ENCODE results near the gene UBE2G1. TPM values are rescaled to one million over a fixed set of nuclear protein-coding genes. Genes with fewer than 3 reads are reported as not detected.

UBE2G1 gene
- total RNA-seq, 1 donor from 2014 or later: 88.0 TPM

DNA sequence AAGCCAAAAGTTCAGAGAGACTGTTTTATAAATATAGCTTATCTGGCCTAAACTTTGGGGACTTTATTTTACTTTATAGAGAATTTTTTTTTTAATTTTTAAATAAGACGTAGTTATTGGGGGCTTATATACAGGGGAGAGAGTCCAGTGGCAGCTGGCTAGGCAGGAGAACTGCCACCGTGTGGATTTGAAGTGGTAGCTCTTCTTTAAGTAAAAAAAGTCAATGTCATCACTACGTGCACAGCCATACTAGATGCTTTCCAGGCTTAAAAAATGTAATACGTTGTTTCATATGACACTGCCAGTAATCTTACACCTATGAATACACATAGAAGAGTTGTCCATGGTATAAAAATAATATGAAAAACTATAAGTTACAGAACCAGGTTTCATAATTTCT is 70.8 kb downstream of the UBE2G1 start:
- no peak for DNase-seq (ENCODE audit: low spot score)
- H3K9me3 Mint-ChIP-seq (ENCODE audit: unreplicated experiment): no peaks in the 10 kb centered on the region
- H3K36me3 Mint-ChIP-seq (ENCODE audit: low read depth, unreplicated experiment): no peaks in the 10 kb centered on the region
- no peak overlapping the region for H3K4me3 Mint-ChIP-seq (ENCODE audit: unreplicated experiment)
- TF ChIP-seq, protein P1, sequence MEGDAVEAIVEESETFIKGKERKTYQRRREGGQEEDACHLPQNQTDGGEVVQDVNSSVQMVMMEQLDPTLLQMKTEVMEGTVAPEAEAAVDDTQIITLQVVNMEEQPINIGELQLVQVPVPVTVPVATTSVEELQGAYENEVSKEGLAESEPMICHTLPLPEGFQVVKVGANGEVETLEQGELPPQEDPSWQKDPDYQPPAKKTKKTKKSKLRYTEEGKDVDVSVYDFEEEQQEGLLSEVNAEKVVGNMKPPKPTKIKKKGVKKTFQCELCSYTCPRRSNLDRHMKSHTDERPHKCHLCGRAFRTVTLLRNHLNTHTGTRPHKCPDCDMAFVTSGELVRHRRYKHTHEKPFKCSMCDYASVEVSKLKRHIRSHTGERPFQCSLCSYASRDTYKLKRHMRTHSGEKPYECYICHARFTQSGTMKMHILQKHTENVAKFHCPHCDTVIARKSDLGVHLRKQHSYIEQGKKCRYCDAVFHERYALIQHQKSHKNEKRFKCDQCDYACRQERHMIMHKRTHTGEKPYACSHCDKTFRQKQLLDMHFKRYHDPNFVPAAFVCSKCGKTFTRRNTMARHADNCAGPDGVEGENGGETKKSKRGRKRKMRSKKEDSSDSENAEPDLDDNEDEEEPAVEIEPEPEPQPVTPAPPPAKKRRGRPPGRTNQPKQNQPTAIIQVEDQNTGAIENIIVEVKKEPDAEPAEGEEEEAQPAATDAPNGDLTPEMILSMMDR (IDR thresholded peaks at IDR 0.05; ENCODE audit: unreplicated experiment): no peak
- H3K27me3 Mint-ChIP-seq (ENCODE audit: unreplicated experiment): no peaks in the 10 kb centered on the region
- no peak overlapping the region for H3K27ac Mint-ChIP-seq (ENCODE audit: unreplicated experiment)
- no peaks in the 10 kb centered on the region for H3K4me1 Mint-ChIP-seq (ENCODE audit: unreplicated experiment)

DNA sequence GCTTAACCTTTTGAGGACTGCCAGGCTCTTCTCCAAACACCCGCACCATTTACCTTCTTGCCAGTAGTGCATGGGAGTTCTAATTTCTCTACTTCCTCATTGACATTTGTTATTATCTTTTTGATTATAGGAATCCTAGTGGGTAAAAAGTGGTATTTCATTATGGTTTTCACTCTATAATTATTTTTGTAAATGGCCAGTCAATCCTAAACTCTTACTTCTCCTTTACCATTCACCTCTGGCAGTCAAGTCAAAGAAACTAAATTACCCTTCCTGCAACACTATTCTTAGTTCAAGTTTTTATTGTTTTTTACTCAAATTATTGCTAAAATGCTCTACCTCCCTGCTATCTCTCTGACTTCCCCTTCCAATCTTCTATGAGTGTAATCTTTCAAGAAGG is 72.9 kb downstream of the UBE2G1 start:
- Mint-ChIP-seq H3K9me3 (ENCODE audit: unreplicated experiment) (no peaks in the 10 kb centered on the region), H3K4me3 (ENCODE audit: unreplicated experiment) (no peak overlapping the region), H3K36me3 (ENCODE audit: low read depth, unreplicated experiment) (peaks cover 6% of the 10 kb centered on the region), H3K27ac (ENCODE audit: unreplicated experiment) (no peak overlapping the region), H3K27me3 (ENCODE audit: unreplicated experiment) (no peaks in the 10 kb centered on the region), H3K4me1 (ENCODE audit: unreplicated experiment) (no peaks in the 10 kb centered on the region)
- TF ChIP-seq, protein P1 (IDR thresholded peaks at IDR 0.05; ENCODE audit: unreplicated experiment): no peak
- no peak for DNase-seq (ENCODE audit: low spot score)

DNA sequence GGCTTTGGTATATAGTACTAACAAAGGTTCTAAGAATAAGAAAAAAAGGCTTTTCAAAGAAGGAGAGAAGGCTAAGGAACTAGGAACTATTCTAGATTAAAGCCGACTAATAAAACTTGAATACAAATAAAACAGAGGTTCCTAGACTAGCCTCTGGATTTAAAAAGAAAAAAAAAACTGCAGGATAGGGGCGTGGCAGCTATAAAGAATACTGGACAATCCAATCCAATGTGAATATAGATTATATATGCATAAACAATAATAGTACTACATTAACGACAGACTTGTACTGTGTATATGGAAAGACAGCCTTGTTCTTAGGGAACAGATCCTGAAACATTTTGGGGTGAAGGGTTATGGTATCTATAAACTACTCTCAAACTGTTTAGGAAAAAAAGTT is 78.8 kb downstream of the UBE2G1 start:
- H3K27me3 Mint-ChIP-seq (ENCODE audit: unreplicated experiment): no peaks in the 10 kb centered on the region
- H3K9me3 Mint-ChIP-seq (ENCODE audit: unreplicated experiment): no peaks in the 10 kb centered on the region
- no peak for DNase-seq (ENCODE audit: low spot score)
- TF ChIP-seq, protein P1 (IDR thresholded peaks at IDR 0.05; ENCODE audit: unreplicated experiment): no peak
- H3K27ac Mint-ChIP-seq (ENCODE audit: unreplicated experiment): no peak overlapping the region
- peaks cover 7% of the 10 kb centered on the region for H3K36me3 Mint-ChIP-seq (ENCODE audit: low read depth, unreplicated experiment)
- no peaks in the 10 kb centered on the region for H3K4me1 Mint-ChIP-seq (ENCODE audit: unreplicated experiment)
- no peak overlapping the region for H3K4me3 Mint-ChIP-seq (ENCODE audit: unreplicated experiment)

DNA sequence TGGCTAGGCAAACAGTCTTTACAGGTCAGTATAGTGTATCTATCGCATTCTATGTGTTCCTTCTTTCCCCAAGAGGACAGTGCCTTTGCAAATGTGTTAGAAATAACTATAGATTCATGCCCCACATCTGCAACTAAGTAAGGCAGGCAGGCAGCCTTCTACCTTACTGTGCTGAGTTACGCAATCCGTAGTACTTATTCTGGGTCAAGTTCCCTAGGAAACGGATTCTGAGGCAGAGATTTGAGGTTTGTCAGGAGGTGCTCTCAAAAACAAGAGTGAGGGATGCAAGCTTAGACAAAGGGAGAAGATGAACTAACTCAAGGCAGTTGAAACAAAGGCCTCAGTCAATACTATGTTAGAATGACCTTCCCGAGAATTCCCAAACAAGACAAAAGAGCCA is 90.0 kb downstream of the UBE2G1 start:
- H3K27me3 Mint-ChIP-seq (ENCODE audit: unreplicated experiment): no peaks in the 10 kb centered on the region
- no peaks in the 10 kb centered on the region for H3K4me1 Mint-ChIP-seq (ENCODE audit: unreplicated experiment)
- no peak for DNase-seq (ENCODE audit: low spot score)
- TF ChIP-seq, protein P1 (IDR thresholded peaks at IDR 0.05; ENCODE audit: unreplicated experiment): no peak
- no peaks in the 10 kb centered on the region for H3K9me3 Mint-ChIP-seq (ENCODE audit: unreplicated experiment)
- H3K27ac Mint-ChIP-seq (ENCODE audit: unreplicated experiment): no peak overlapping the region
- peaks cover 10% of the 10 kb centered on the region for H3K36me3 Mint-ChIP-seq (ENCODE audit: low read depth, unreplicated experiment)
- peak overlapping the region; percentile 1 for H3K4me3 Mint-ChIP-seq (ENCODE audit: unreplicated experiment)

DNA sequence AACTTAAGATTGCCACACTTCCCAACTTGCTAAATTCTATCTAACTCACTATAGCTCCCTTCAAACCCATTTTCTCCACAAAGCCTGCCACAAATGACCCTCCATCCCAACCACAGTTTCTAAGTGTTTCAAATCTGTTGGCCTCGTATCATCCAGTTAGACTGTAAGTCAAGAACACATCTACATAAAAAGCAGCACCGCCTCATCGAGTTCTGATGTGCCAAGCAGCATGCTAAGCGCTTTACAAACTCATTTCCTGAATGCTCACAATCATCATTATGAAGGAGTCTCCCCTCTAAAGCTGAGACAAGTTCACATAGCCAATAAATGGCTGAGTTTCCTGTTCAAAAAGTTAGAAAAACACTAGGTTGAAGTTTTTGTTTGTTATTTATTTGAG is 93.5 kb downstream of the UBE2G1 start:
- H3K27ac Mint-ChIP-seq (ENCODE audit: unreplicated experiment): no peak overlapping the region
- DNase-seq (ENCODE audit: low spot score): no peak
- peaks cover 16% of the 10 kb centered on the region for H3K36me3 Mint-ChIP-seq (ENCODE audit: low read depth, unreplicated experiment)
- TF ChIP-seq, protein P1 (IDR thresholded peaks at IDR 0.05; ENCODE audit: unreplicated experiment): no peak
- H3K9me3 Mint-ChIP-seq (ENCODE audit: unreplicated experiment): no peaks in the 10 kb centered on the region
- no peaks in the 10 kb centered on the region for H3K27me3 Mint-ChIP-seq (ENCODE audit: unreplicated experiment)
- no peaks in the 10 kb centered on the region for H3K4me1 Mint-ChIP-seq (ENCODE audit: unreplicated experiment)
- H3K4me3 Mint-ChIP-seq (ENCODE audit: unreplicated experiment): no peak overlapping the region

Data from endothelial cell (in vitro differentiated cells).